Measurements from ENCODE around the gene SLC9A9. TPM values are rescaled to one million over a fixed set of nuclear protein-coding genes. Genes with fewer than 3 reads are reported as not detected.
A peak's percentile ranks its signal among the peaks of the same experiment; 100 is the strongest.

Gene SLC9A9
- total RNA-seq, 1 donor from 2014 or later, result 4.9 TPM

- no peaks in the 10 kb centered on the region for H3K27me3 ChIP-seq (ENCODE audit: low read depth)
- H3K27ac ChIP-seq (replicated peaks), result peak overlapping the region; percentile 28
Measured at GRCh38 chr3:143302638-143303171, 545.6 kb downstream of the SLC9A9 start.

GRCh38 chr3:143301031-143301901 is 547.0 kb downstream of the SLC9A9 start:
- no peak for TF ChIP-seq CTCF (IDR thresholded peaks at IDR 0.05; ENCODE audit: borderline replicate concordance)
- H3K4me1 ChIP-seq, result peaks cover 22% of the 10 kb centered on the region
- no peaks in the 10 kb centered on the region for H3K27me3 ChIP-seq (ENCODE audit: low read depth)
- no peak overlapping the region for H3K4me3 ChIP-seq
- H3K27ac ChIP-seq (replicated peaks), result no peak overlapping the region
- DNase-seq, result no peak
- intact Hi-C loops (cut with micrococcal nuclease), result loop anchor here (10.0 kb wide), 1 partner anchor 144 kb away; no protein-coding TSS in a partner anchor
- no peaks in the 10 kb centered on the region for H3K9me3 ChIP-seq (replicated peaks)
- H3K36me3 ChIP-seq, result no peaks in the 10 kb centered on the region

More at GRCh38 chr3:143302638-143303171, 545.6 kb downstream of the SLC9A9 start:
- Histone ChIP-seq H3K9me3 (replicated peaks) (no peaks in the 10 kb centered on the region), H3K36me3 (no peaks in the 10 kb centered on the region), H3K4me3 (no peak overlapping the region), H3K4me1 (peaks cover 36% of the 10 kb centered on the region)
- DNase-seq, result peak; percentile 58
- intact Hi-C loops (cut with micrococcal nuclease), result loop anchor here (10.0 kb wide), 1 partner anchor 142 kb away; no protein-coding TSS in a partner anchor
- no peak for TF ChIP-seq CTCF (IDR thresholded peaks at IDR 0.05; ENCODE audit: borderline replicate concordance)

GRCh38 chr3:143298886-143299535 is 549.3 kb downstream of the SLC9A9 start:
- Histone ChIP-seq H3K4me3 (no peak overlapping the region), H3K4me1 (peaks cover 17% of the 10 kb centered on the region), H3K36me3 (no peaks in the 10 kb centered on the region), H3K27me3 (ENCODE audit: low read depth) (no peaks in the 10 kb centered on the region), H3K27ac (replicated peaks) (no peak overlapping the region), H3K9me3 (replicated peaks) (no peaks in the 10 kb centered on the region)
- no peak for TF ChIP-seq CTCF (IDR thresholded peaks at IDR 0.05; ENCODE audit: borderline replicate concordance)
- intact Hi-C loops (cut with micrococcal nuclease), result no loop called here
- no peak for DNase-seq

- no peak for TF ChIP-seq CTCF (IDR thresholded peaks at IDR 0.05; ENCODE audit: borderline replicate concordance)
- no peaks in the 10 kb centered on the region for H3K27me3 ChIP-seq (ENCODE audit: low read depth)
- H3K27ac ChIP-seq (replicated peaks), result no peak overlapping the region
- no peaks in the 10 kb centered on the region for H3K9me3 ChIP-seq (replicated peaks)
- intact Hi-C loops (cut with micrococcal nuclease), result no loop called here
- no peak for DNase-seq
- no peak overlapping the region for H3K4me3 ChIP-seq
- H3K4me1 ChIP-seq, result peaks cover 14% of the 10 kb centered on the region
- H3K36me3 ChIP-seq, result no peaks in the 10 kb centered on the region
Measured at GRCh38 chr3:143298380-143298779, 549.9 kb downstream of the SLC9A9 start.

- Histone ChIP-seq H3K36me3 (no peaks in the 10 kb centered on the region), H3K27me3 (ENCODE audit: low read depth) (no peaks in the 10 kb centered on the region), H3K9me3 (replicated peaks) (no peaks in the 10 kb centered on the region), H3K4me1 (peaks cover 9% of the 10 kb centered on the region), H3K27ac (replicated peaks) (no peak overlapping the region), H3K4me3 (no peak overlapping the region)
- intact Hi-C loops (cut with micrococcal nuclease), result no loop called here
- no peak for DNase-seq
- TF ChIP-seq CTCF (IDR thresholded peaks at IDR 0.05; ENCODE audit: borderline replicate concordance), result no peak
Measured at GRCh38 chr3:143295201-143296080, 552.8 kb downstream of the SLC9A9 start.

Measured in left ventricle myocardium inferior (tissue), 1 donor.